ENCODE data around the gene SCUBE1.

SCUBE1 gene

DNA sequence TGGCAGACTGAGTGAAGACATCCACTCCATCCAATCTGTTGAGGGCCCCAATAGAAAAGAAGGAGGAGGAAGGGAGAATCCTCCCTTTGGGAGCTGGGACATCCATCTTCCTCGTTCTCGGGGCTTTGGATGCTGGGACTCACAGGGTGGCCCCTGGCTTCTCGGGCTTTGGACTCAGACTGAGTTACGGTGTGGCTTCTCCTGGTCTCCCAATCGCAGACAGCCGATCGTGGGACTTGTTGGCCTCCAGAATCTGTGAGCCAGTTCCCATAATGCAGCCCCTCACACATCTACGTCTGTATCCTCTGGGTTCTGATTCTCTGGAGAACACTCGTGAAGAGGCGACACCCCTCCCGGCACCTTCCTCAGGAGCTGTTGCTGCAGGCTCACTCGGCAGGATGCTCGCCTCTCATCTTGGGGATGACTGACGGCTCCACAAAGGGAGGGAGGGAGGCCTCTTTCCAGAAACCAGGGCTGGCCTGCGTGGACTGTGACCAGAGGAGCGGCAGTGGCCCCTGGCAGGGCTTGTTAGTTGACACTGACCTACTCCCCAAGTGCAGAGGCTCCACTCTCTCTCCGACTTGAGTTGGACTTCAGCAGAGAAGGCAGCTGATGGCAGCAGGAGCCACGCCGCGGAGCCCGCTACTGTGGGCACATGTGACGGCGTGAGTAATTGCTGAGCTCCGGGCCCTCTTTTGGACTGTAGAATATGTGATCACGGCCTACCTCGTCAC is 141.5 kb downstream of the SCUBE1 start:
- H3K4me1 ChIP-seq (ENCODE audit: insufficient read depth, low read length, severe bottlenecking) = no peaks in the 10 kb centered on the region

DNA sequence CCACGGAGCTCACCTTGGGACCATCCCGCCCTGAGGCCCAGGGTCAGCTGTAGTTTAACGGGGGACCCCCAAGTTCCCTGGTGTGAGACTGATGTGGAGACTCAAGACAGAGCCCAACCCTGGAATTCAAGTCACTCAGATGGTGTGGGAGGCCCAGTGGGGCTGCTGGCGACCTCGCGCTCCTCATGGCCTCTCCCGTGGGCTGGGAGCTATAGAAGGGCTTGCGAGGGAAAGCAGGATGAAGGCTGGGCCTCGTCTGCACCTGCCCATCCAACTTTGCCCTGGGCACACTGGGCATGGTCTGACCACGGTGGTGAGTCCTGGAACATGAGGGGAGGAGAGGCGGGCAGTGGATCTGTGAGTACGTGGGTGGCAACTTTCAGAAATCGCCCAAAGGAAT is 142.6 kb downstream of the SCUBE1 start:
- no peaks in the 10 kb centered on the region for H3F3A ChIP-seq (ENCODE audit: insufficient read depth, low read length)
- H3K9ac ChIP-seq (ENCODE audit: low read length) = no peak overlapping the region
- H3K27me3 ChIP-seq (ENCODE audit: insufficient read depth, low read length) = no peaks in the 10 kb centered on the region
- H3K9me2 ChIP-seq (ENCODE audit: low read depth, low read length) = no peaks in the 10 kb centered on the region
- no peak overlapping the region for H3K27ac ChIP-seq (ENCODE audit: low read depth, low read length, poor library complexity, severe bottlenecking)
- H3K9me3 ChIP-seq (ENCODE audit: low read length) = no peaks in the 10 kb centered on the region
- no peaks in the 10 kb centered on the region for H3K4me1 ChIP-seq (ENCODE audit: insufficient read depth, low read length, severe bottlenecking)
- H3K4me2 ChIP-seq (ENCODE audit: low read length) = no peak overlapping the region
- H3K79me2 ChIP-seq (ENCODE audit: insufficient read depth, low read length) = no peaks in the 10 kb centered on the region
- H4K20me1 ChIP-seq (ENCODE audit: insufficient read depth, low read length) = no peaks in the 10 kb centered on the region
- no peak for TF ChIP-seq EZH2 (IDR thresholded peaks at IDR 0.05; ENCODE audit: borderline replicate concordance, low read length)
- TF ChIP-seq, protein P1, sequence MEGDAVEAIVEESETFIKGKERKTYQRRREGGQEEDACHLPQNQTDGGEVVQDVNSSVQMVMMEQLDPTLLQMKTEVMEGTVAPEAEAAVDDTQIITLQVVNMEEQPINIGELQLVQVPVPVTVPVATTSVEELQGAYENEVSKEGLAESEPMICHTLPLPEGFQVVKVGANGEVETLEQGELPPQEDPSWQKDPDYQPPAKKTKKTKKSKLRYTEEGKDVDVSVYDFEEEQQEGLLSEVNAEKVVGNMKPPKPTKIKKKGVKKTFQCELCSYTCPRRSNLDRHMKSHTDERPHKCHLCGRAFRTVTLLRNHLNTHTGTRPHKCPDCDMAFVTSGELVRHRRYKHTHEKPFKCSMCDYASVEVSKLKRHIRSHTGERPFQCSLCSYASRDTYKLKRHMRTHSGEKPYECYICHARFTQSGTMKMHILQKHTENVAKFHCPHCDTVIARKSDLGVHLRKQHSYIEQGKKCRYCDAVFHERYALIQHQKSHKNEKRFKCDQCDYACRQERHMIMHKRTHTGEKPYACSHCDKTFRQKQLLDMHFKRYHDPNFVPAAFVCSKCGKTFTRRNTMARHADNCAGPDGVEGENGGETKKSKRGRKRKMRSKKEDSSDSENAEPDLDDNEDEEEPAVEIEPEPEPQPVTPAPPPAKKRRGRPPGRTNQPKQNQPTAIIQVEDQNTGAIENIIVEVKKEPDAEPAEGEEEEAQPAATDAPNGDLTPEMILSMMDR (IDR thresholded peaks at IDR 0.05; ENCODE audit: low read length) = no peak
- H3K36me3 ChIP-seq (ENCODE audit: insufficient read depth, low read length) = no peaks in the 10 kb centered on the region
- no peak overlapping the region for H3K4me3 ChIP-seq (ENCODE audit: low read depth, low read length, poor library complexity, severe bottlenecking)
- H2AFZ ChIP-seq (ENCODE audit: low read length) = no peak overlapping the region

More for the DNA sequence above, 141.5 kb downstream of the SCUBE1 start:
- Histone ChIP-seq H3K4me3 (ENCODE audit: low read depth, low read length, poor library complexity, severe bottlenecking) (no peak overlapping the region), H3K27ac (ENCODE audit: low read depth, low read length, poor library complexity, severe bottlenecking) (no peak overlapping the region), H3K36me3 (ENCODE audit: insufficient read depth, low read length) (no peaks in the 10 kb centered on the region), H4K20me1 (ENCODE audit: insufficient read depth, low read length) (no peaks in the 10 kb centered on the region), H3K9ac (ENCODE audit: low read length) (no peak overlapping the region), H2AFZ (ENCODE audit: low read length) (no peak overlapping the region), H3K4me2 (ENCODE audit: low read length) (no peak overlapping the region), H3K79me2 (ENCODE audit: insufficient read depth, low read length) (no peaks in the 10 kb centered on the region), H3F3A (ENCODE audit: insufficient read depth, low read length) (no peaks in the 10 kb centered on the region), H3K9me2 (ENCODE audit: low read depth, low read length) (no peaks in the 10 kb centered on the region), H3K27me3 (ENCODE audit: insufficient read depth, low read length) (no peaks in the 10 kb centered on the region), H3K9me3 (ENCODE audit: low read length) (no peaks in the 10 kb centered on the region)
- TF ChIP-seq, protein P1 (IDR thresholded peaks at IDR 0.05; ENCODE audit: low read length) = no peak
- no peak for TF ChIP-seq EZH2 (IDR thresholded peaks at IDR 0.05; ENCODE audit: borderline replicate concordance, low read length)

DNA sequence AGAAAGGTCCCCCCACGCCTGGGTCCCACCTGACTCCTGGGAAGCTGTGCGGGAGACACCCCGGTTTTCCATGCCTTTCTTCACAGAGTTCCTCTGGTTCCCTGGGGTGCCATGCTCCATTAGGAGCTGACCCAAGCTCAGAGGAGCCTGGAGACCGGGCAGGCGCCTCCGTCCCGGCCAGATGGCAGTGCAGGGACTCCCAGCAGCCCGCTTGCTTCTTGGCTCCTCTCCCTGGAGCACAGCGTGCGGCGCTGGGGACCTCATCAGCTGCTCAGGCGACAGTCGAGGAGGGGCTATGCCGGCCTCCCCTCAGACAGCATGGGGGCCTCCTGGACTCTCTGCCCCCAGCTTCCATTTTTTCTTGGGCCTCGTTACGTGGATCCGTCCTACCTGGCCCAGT is 143.1 kb downstream of the SCUBE1 start:
- H4K20me1 ChIP-seq (ENCODE audit: insufficient read depth, low read length) = no peaks in the 10 kb centered on the region
- H3K27me3 ChIP-seq (ENCODE audit: insufficient read depth, low read length) = no peaks in the 10 kb centered on the region
- H3K27ac ChIP-seq (ENCODE audit: low read depth, low read length, poor library complexity, severe bottlenecking) = no peak overlapping the region
- no peak overlapping the region for H3K9ac ChIP-seq (ENCODE audit: low read length)
- no peak overlapping the region for H3K4me2 ChIP-seq (ENCODE audit: low read length)
- no peaks in the 10 kb centered on the region for H3F3A ChIP-seq (ENCODE audit: insufficient read depth, low read length)
- H3K9me3 ChIP-seq (ENCODE audit: low read length) = no peaks in the 10 kb centered on the region
- no peak for TF ChIP-seq EZH2 (IDR thresholded peaks at IDR 0.05; ENCODE audit: borderline replicate concordance, low read length)
- TF ChIP-seq, protein P1 (IDR thresholded peaks at IDR 0.05; ENCODE audit: low read length) = no peak
- no peaks in the 10 kb centered on the region for H3K36me3 ChIP-seq (ENCODE audit: insufficient read depth, low read length)
- H2AFZ ChIP-seq (ENCODE audit: low read length) = no peak overlapping the region
- H3K9me2 ChIP-seq (ENCODE audit: low read depth, low read length) = no peaks in the 10 kb centered on the region
- no peaks in the 10 kb centered on the region for H3K79me2 ChIP-seq (ENCODE audit: insufficient read depth, low read length)
- H3K4me3 ChIP-seq (ENCODE audit: low read depth, low read length, poor library complexity, severe bottlenecking) = no peak overlapping the region
- H3K4me1 ChIP-seq (ENCODE audit: insufficient read depth, low read length, severe bottlenecking) = no peaks in the 10 kb centered on the region

All from OCI-LY1 (cell line).